Measurements from ENCODE around the gene ZDHHC1. TPM values are rescaled to one million over a fixed set of nuclear protein-coding genes. Genes with fewer than 3 reads are reported as not detected.
A peak's percentile ranks its signal among the peaks of the same experiment; 100 is the strongest.

Gene ZDHHC1
- total and polyA plus RNA-seq, 2 of the 13 experiments (the other 11 are each of a cell fraction or from before 2014, with no cell fraction given), result 0.51 to 1.1 TPM

GRCh38 chr16:67415872-67416793, at the start of gene ZDHHC1 (continued):
- TF ChIP-seq, protein P1, sequence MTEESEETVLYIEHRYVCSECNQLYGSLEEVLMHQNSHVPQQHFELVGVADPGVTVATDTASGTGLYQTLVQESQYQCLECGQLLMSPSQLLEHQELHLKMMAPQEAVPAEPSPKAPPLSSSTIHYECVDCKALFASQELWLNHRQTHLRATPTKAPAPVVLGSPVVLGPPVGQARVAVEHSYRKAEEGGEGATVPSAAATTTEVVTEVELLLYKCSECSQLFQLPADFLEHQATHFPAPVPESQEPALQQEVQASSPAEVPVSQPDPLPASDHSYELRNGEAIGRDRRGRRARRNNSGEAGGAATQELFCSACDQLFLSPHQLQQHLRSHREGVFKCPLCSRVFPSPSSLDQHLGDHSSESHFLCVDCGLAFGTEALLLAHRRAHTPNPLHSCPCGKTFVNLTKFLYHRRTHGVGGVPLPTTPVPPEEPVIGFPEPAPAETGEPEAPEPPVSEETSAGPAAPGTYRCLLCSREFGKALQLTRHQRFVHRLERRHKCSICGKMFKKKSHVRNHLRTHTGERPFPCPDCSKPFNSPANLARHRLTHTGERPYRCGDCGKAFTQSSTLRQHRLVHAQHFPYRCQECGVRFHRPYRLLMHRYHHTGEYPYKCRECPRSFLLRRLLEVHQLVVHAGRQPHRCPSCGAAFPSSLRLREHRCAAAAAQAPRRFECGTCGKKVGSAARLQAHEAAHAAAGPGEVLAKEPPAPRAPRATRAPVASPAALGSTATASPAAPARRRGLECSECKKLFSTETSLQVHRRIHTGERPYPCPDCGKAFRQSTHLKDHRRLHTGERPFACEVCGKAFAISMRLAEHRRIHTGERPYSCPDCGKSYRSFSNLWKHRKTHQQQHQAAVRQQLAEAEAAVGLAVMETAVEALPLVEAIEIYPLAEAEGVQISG (CRISPR knock-in tag; IDR thresholded peaks at IDR 0.05), result peak; percentile 71; the same call in 1 of the 2 replicates
- TF ChIP-seq RBM22 (optimal IDR thresholded peaks at IDR 0.05; ENCODE audit: low read length) (no peak), SMARCC2 (IDR thresholded peaks at IDR 0.05) (no peak), TCF7 (IDR thresholded peaks at IDR 0.05; ENCODE audit: low read depth) (no peak), KDM2A (CRISPR knock-in tag; IDR thresholded peaks at IDR 0.05; ENCODE audit: borderline replicate concordance, low read depth) (peak; percentile 77; the same call in 1 of the 2 replicates), JDP2 (CRISPR knock-in tag; IDR thresholded peaks at IDR 0.05; ENCODE audit: borderline replicate concordance) (no peak), ZNF569 (CRISPR knock-in tag; IDR thresholded peaks at IDR 0.05; ENCODE audit: borderline replicate concordance) (no peak), ZBTB21 (CRISPR knock-in tag; IDR thresholded peaks at IDR 0.05) (no peak), PHF20 (CRISPR knock-in tag; IDR thresholded peaks at IDR 0.05) (peak; percentile 63), ZNF670 (CRISPR knock-in tag; IDR thresholded peaks at IDR 0.05; ENCODE audit: borderline replicate concordance) (peak; percentile 76; the same call in 1 of the 2 replicates), TOPORS (CRISPR knock-in tag; IDR thresholded peaks at IDR 0.05) (peak; percentile 89)
- TF ChIP-seq, protein P2, sequence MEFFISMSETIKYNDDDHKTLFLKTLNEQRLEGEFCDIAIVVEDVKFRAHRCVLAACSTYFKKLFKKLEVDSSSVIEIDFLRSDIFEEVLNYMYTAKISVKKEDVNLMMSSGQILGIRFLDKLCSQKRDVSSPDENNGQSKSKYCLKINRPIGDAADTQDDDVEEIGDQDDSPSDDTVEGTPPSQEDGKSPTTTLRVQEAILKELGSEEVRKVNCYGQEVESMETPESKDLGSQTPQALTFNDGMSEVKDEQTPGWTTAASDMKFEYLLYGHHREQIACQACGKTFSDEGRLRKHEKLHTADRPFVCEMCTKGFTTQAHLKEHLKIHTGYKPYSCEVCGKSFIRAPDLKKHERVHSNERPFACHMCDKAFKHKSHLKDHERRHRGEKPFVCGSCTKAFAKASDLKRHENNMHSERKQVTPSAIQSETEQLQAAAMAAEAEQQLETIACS (CRISPR knock-in tag; IDR thresholded peaks at IDR 0.05), result no peak
- TF ChIP-seq, protein P3, sequence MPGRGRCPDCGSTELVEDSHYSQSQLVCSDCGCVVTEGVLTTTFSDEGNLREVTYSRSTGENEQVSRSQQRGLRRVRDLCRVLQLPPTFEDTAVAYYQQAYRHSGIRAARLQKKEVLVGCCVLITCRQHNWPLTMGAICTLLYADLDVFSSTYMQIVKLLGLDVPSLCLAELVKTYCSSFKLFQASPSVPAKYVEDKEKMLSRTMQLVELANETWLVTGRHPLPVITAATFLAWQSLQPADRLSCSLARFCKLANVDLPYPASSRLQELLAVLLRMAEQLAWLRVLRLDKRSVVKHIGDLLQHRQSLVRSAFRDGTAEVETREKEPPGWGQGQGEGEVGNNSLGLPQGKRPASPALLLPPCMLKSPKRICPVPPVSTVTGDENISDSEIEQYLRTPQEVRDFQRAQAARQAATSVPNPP (CRISPR knock-in tag; IDR thresholded peaks at IDR 0.05), result no peak
- TF ChIP-seq, protein P4, sequence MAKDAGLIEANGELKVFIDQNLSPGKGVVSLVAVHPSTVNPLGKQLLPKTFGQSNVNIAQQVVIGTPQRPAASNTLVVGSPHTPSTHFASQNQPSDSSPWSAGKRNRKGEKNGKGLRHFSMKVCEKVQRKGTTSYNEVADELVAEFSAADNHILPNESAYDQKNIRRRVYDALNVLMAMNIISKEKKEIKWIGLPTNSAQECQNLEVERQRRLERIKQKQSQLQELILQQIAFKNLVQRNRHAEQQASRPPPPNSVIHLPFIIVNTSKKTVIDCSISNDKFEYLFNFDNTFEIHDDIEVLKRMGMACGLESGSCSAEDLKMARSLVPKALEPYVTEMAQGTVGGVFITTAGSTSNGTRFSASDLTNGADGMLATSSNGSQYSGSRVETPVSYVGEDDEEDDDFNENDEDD (CRISPR knock-in tag; IDR thresholded peaks at IDR 0.05; ENCODE audit: borderline replicate concordance), result no peak
- TF ChIP-seq, protein P5, sequence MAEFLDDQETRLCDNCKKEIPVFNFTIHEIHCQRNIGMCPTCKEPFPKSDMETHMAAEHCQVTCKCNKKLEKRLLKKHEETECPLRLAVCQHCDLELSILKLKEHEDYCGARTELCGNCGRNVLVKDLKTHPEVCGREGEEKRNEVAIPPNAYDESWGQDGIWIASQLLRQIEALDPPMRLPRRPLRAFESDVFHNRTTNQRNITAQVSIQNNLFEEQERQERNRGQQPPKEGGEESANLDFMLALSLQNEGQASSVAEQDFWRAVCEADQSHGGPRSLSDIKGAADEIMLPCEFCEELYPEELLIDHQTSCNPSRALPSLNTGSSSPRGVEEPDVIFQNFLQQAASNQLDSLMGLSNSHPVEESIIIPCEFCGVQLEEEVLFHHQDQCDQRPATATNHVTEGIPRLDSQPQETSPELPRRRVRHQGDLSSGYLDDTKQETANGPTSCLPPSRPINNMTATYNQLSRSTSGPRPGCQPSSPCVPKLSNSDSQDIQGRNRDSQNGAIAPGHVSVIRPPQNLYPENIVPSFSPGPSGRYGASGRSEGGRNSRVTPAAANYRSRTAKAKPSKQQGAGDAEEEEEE (CRISPR knock-in tag; IDR thresholded peaks at IDR 0.05; ENCODE audit: borderline replicate concordance), result no peak
- TF ChIP-seq, protein P6, sequence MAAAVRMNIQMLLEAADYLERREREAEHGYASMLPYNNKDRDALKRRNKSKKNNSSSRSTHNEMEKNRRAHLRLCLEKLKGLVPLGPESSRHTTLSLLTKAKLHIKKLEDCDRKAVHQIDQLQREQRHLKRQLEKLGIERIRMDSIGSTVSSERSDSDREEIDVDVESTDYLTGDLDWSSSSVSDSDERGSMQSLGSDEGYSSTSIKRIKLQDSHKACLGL (CRISPR knock-in tag; IDR thresholded peaks at IDR 0.05), result peak; percentile 86; the same call in 1 of the 2 replicates

Data from HepG2 (cell line).